Measurements from ENCODE around the gene RAB17. TPM values are rescaled to one million over a fixed set of nuclear protein-coding genes. Genes with fewer than 3 reads are reported as not detected.

The RAB17 gene
- total and polyA plus RNA-seq, 10 of the 15 experiments (the other 5 are each of a cell fraction or from before 2014, with no cell fraction given): 0.07 to 1.4 (median 0.28) TPM; not detected in 3

DNA sequence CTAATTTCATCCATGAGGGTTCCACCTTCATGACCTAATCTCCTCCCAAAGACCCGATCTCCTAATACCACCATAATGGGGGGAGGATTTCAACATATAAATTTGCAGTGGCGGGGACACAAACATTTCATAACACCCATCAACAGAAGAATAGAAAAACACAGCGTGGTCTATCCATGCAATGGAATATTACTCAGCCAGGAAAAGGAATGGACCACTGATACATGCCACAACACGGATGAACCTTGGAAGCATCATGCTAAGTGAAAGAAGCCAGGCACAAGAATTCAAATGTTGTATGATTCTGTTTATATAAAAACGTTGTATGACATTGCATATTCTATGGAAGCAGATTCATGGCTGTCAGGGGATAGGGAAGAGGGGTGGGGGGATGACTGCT, 21.5 kb downstream of the RAB17 start:
- WGBS (ENCODE audit: insufficient coverage, insufficient replicate concordance, low lambda C conversion rate, missing lambda C conversion rate): 45% methylated on average over 5 of the region's 5 CpGs
- intact Hi-C loops (cut with micrococcal nuclease; ENCODE audit: unreplicated experiment): no loop called here

More for the DNA sequence above, 21.5 kb downstream of the RAB17 start:
- no peaks in the 10 kb centered on the region for H3K4me1 ChIP-seq (ENCODE audit: control insufficient read depth, insufficient read depth, low read length)
- no peak overlapping the region for H2AFZ ChIP-seq (ENCODE audit: control insufficient read depth, low read depth, low read length)
- no peak for DNase-seq (ENCODE audit: low read depth, low spot score)
- SMC1A ChIA-PET (ENCODE audit: uncharacterized antibody, unreplicated experiment): interaction anchor here (1.1 kb wide), 1 partner anchor 56 kb away, joined by 4 read pairs; no protein-coding TSS in a partner anchor
- in situ Hi-C loops (cut with MboI): no loop called here
- no peak overlapping the region for H3K9ac ChIP-seq (ENCODE audit: control insufficient read depth, insufficient read depth, low read length)
- no peaks in the 10 kb centered on the region; a peak in 1 of 4 replicates for H3K27me3 ChIP-seq (replicated peaks in 1 of 2; ENCODE audit: control insufficient read depth in 2 of 2, insufficient read depth in 2 of 2, low read length in 1 of 2)
- H3K4me2 ChIP-seq (ENCODE audit: control insufficient read depth, insufficient read depth): no peak overlapping the region
- H3K4me3 ChIP-seq: no peak overlapping the region
- no peak for ATAC-seq
- no peaks in the 10 kb centered on the region for H3K36me3 ChIP-seq (ENCODE audit: control insufficient read depth in 2 of 2, insufficient read depth in 2 of 2, low read length in 1 of 2)
- CTCF ChIA-PET: no interaction called here
- H3K79me2 ChIP-seq (ENCODE audit: control insufficient read depth, insufficient read depth, low read length): no peaks in the 10 kb centered on the region
- no TSS peak for BruUV-seq (replicated peaks)
- POLR2A ChIA-PET: no interaction called here
- no peak overlapping the region for H3K27ac ChIP-seq (ENCODE audit: control insufficient read depth, insufficient read depth)
- RAD21 ChIA-PET (ENCODE audit: unreplicated experiment): interaction anchor here (1.2 kb wide), 1 partner anchor 54 kb away, joined by 4 read pairs; no protein-coding TSS in a partner anchor
- no peaks in the 10 kb centered on the region for H4K20me1 ChIP-seq (ENCODE audit: control insufficient read depth, insufficient read depth)
- no peaks in the 10 kb centered on the region; the same call in 2 of the 3 replicates for H3K9me3 ChIP-seq (replicated peaks; ENCODE audit: control insufficient read depth, insufficient read depth, low read length)
- TF ChIP-seq ASH2L (IDR thresholded peaks at IDR 0.05; ENCODE audit: borderline replicate concordance, low read depth) (no peak), ETV6 (conservative IDR thresholded peaks at IDR 0.05 in 1 of 2, IDR thresholded peaks at IDR 0.05 in 1 of 2; ENCODE audit: borderline replicate concordance in 1 of 2, low read depth in 1 of 2) (no peak), BCL11A (IDR thresholded peaks at IDR 0.05; ENCODE audit: low read depth, low read length) (no peak), IKZF2 (IDR thresholded peaks at IDR 0.05) (no peak), MTA2 (IDR thresholded peaks at IDR 0.05; ENCODE audit: low read depth) (no peak), RAD21 (IDR thresholded peaks at IDR 0.05; ENCODE audit: insufficient read depth, low read depth, low read length) (no peak), FOS (IDR thresholded peaks at IDR 0.05; ENCODE audit: borderline replicate concordance, extremely low read depth, insufficient read length) (no peak), CREM (IDR thresholded peaks at IDR 0.05; ENCODE audit: low read depth) (no peak), RFX5 (IDR thresholded peaks at IDR 0.05; ENCODE audit: low read depth, low read length) (no peak), GATAD2B (conservative IDR thresholded peaks at IDR 0.05; ENCODE audit: low read depth) (no peak), HCFC1 (IDR thresholded peaks at IDR 0.05; ENCODE audit: low read length) (no peak), SREBF1 (IDR thresholded peaks at IDR 0.05; ENCODE audit: low read length) (no peak), ZSCAN29 (IDR thresholded peaks at IDR 0.05) (no peak)
- TF ChIP-seq, protein P1, sequence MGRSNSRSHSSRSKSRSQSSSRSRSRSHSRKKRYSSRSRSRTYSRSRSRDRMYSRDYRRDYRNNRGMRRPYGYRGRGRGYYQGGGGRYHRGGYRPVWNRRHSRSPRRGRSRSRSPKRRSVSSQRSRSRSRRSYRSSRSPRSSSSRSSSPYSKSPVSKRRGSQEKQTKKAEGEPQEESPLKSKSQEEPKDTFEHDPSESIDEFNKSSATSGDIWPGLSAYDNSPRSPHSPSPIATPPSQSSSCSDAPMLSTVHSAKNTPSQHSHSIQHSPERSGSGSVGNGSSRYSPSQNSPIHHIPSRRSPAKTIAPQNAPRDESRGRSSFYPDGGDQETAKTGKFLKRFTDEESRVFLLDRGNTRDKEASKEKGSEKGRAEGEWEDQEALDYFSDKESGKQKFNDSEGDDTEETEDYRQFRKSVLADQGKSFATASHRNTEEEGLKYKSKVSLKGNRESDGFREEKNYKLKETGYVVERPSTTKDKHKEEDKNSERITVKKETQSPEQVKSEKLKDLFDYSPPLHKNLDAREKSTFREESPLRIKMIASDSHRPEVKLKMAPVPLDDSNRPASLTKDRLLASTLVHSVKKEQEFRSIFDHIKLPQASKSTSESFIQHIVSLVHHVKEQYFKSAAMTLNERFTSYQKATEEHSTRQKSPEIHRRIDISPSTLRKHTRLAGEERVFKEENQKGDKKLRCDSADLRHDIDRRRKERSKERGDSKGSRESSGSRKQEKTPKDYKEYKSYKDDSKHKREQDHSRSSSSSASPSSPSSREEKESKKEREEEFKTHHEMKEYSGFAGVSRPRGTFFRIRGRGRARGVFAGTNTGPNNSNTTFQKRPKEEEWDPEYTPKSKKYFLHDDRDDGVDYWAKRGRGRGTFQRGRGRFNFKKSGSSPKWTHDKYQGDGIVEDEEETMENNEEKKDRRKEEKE (IDR thresholded peaks at IDR 0.05): no peak
- TF ChIP-seq, protein P2, sequence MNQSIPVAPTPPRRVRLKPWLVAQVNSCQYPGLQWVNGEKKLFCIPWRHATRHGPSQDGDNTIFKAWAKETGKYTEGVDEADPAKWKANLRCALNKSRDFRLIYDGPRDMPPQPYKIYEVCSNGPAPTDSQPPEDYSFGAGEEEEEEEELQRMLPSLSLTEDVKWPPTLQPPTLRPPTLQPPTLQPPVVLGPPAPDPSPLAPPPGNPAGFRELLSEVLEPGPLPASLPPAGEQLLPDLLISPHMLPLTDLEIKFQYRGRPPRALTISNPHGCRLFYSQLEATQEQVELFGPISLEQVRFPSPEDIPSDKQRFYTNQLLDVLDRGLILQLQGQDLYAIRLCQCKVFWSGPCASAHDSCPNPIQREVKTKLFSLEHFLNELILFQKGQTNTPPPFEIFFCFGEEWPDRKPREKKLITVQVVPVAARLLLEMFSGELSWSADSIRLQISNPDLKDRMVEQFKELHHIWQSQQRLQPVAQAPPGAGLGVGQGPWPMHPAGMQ (IDR thresholded peaks at IDR 0.05; ENCODE audit: borderline replicate concordance): no peak
- TF ChIP-seq, protein P3, sequence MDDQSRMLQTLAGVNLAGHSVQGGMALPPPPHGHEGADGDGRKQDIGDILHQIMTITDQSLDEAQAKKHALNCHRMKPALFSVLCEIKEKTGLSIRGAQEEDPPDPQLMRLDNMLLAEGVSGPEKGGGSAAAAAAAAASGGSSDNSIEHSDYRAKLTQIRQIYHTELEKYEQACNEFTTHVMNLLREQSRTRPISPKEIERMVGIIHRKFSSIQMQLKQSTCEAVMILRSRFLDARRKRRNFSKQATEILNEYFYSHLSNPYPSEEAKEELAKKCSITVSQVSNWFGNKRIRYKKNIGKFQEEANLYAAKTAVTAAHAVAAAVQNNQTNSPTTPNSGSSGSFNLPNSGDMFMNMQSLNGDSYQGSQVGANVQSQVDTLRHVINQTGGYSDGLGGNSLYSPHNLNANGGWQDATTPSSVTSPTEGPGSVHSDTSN (IDR thresholded peaks at IDR 0.05; ENCODE audit: insufficient replicate concordance, low read depth, low read length): no peak
- no peak for FAIRE-seq

Measured in GM12878 (cell line).